CD4-positive, alpha-beta T cell (primary cell): ENCODE results near the gene NME7. TPM values are rescaled to one million over a fixed set of nuclear protein-coding genes. Genes with fewer than 3 reads are reported as not detected.

ENCODE experiments used
- ATAC-seq: fragments of 200-7000 bp; cut with Tn5 transposase; one replicate; pipeline ENCODE4 v1.10.0; 2022; ENCODE audit warnings: mild to moderate bottlenecking; ENCODE audit not compliant: poor library complexity
- CTCF ChIA-PET: fragments of 350-600 bp; sonication (Branson Sonifier 250); formaldehyde crosslinking; loops from one replicate; lab custom pipeline; 2021; ENCODE audit warnings: antibody characterized with exemption, inconsistent platforms; lab: Charles Lee
- POLR2A ChIA-PET: fragments of 350-600 bp; sonication (Branson Sonifier 250); formaldehyde crosslinking; loops from one replicate; lab custom pipeline; 2021; ENCODE audit warnings: antibody characterized with exemption, inconsistent platforms; lab: Charles Lee
- DNase-seq, 14 experiments: peaks; one replicate each; pipeline ENCODE4 v3.0.0-alpha.2; 2013 to 2020; ENCODE audit warnings: mixed read lengths in 2 of 14
- H3K27ac ChIP-seq, 2 donors: one replicate each; pipeline versions ENCODE4 v1.5.1 to v1.7.0; 2013; ENCODE audit warnings: low read length in 2 of 2, low read depth in 1 of 2, mild to moderate bottlenecking in 1 of 2
- H3K27me3 ChIP-seq, 2 experiments: 1 replicate in 1 of 2; 2 replicates in 1 of 2; pipeline versions ENCODE4 v1.6.1 to v1.7.0; 2013; ENCODE audit warnings: low read length in 2 of 2, control low read depth in 1 of 2, mild to moderate bottlenecking in 1 of 2, moderate library complexity in 1 of 2; ENCODE audit not compliant: insufficient read depth in 2 of 2, control insufficient read depth in 1 of 2
- H3K36me3 ChIP-seq: one replicate; pipeline ENCODE4 v1.6.1; 2013; ENCODE audit warnings: low read length, control low read depth; ENCODE audit not compliant: insufficient read depth
- H3K4me1 ChIP-seq: one replicate; pipeline ENCODE4 v1.6.1; 2013; ENCODE audit warnings: low read length, control low read depth; ENCODE audit not compliant: insufficient read depth
- H3K4me3 ChIP-seq: one replicate; pipeline ENCODE4 v1.5.1; 2013; ENCODE audit warnings: mild to moderate bottlenecking, low read length, moderate library complexity
- H3K9me3 ChIP-seq, 2 experiments: 1 replicate in 1 of 2; 2 replicates in 1 of 2; pipeline versions ENCODE4 v1.6.1 to v1.7.0; 2013; ENCODE audit warnings: low read length in 2 of 2, mild to moderate bottlenecking in 2 of 2, control low read depth in 1 of 2, moderate library complexity in 1 of 2; ENCODE audit not compliant: control insufficient read depth in 1 of 2, insufficient read depth in 1 of 2
- H3K27ac Mint-ChIP-seq: one replicate; pipeline ENCODE4 v1.8.0; 2020; ENCODE audit warnings: mixed read lengths
- H3K27me3 Mint-ChIP-seq: one replicate; pipeline ENCODE4 v1.8.0; 2021; ENCODE audit warnings: mixed read lengths
- H3K36me3 Mint-ChIP-seq: one replicate; pipeline ENCODE4 v1.8.0; 2021; ENCODE audit warnings: low read depth, mixed read lengths
- H3K4me1 Mint-ChIP-seq: one replicate; pipeline ENCODE4 v1.8.0; 2021; ENCODE audit warnings: low read depth, mixed read lengths
- H3K4me3 Mint-ChIP-seq: one replicate; pipeline ENCODE4 v1.8.0; 2020; ENCODE audit warnings: mild to moderate bottlenecking, mixed read lengths
- H3K9me3 Mint-ChIP-seq: one replicate; pipeline ENCODE4 v1.8.0; 2020; ENCODE audit warnings: mixed read lengths
- CTCF ChIP-seq: fragments of 200-600 bp; IDR thresholded peaks from one replicate; pipeline ENCODE4 v1.8.0; 2022; ENCODE audit warnings: antibody characterized with exemption, mild to moderate bottlenecking
- intact Hi-C, 2 experiments: fragments of 100-400 bp; cut with DNase I in 1 of 2; cut with micrococcal nuclease in 1 of 2; formaldehyde crosslinking; loops; one replicate each; pipeline versions ENCODE4 v1.15.1 to v1.9.0; 2023 to 2025; cut with DNase I, micrococcal nuclease
- total RNA-seq, 174 experiments: library from RNA in 2 of 174; stranded (reverse) in 2 of 174; gene quantifications; one replicate each; pipeline ENCODE4 v1.2.3 and lab custom pipeline; 2021 to 2026

NME7 gene
- total RNA-seq, 2 experiments from 2014 or later, result 7.2 to 8.3 TPM

- POLR2A ChIA-PET, result no interaction called here
- no peak for TF ChIP-seq CTCF
- Histone ChIP-seq H3K27ac (no peak overlapping the region), H3K4me3 (no peak overlapping the region), H3K4me1 (no peaks in the 10 kb centered on the region), H3K27me3 (no peaks in the 10 kb centered on the region), H3K9me3 (no peaks in the 10 kb centered on the region), H3K36me3 (no peaks in the 10 kb centered on the region)
- CTCF ChIA-PET, result interaction anchor here (1.2 kb wide), 1 partner anchor 15 kb away, joined by 3 read pairs; no protein-coding TSS in a partner anchor
- ATAC-seq (no peak), DNase-seq (no peak)
- no peak overlapping the region for H3K4me3 Mint-ChIP-seq
- no peaks in the 10 kb centered on the region for H3K27me3 Mint-ChIP-seq
- H3K27ac Mint-ChIP-seq, result no peak overlapping the region
- peaks cover 9% of the 10 kb centered on the region for H3K4me1 Mint-ChIP-seq
- H3K36me3 Mint-ChIP-seq, result peaks cover 68% of the 10 kb centered on the region
- H3K9me3 Mint-ChIP-seq, result peaks cover 2% of the 10 kb centered on the region
- intact Hi-C loops, result no loop called here
These were observed 62.2 kb downstream of the NME7 start for GRCh38 chr1:169305356-169305755.

DNA sequence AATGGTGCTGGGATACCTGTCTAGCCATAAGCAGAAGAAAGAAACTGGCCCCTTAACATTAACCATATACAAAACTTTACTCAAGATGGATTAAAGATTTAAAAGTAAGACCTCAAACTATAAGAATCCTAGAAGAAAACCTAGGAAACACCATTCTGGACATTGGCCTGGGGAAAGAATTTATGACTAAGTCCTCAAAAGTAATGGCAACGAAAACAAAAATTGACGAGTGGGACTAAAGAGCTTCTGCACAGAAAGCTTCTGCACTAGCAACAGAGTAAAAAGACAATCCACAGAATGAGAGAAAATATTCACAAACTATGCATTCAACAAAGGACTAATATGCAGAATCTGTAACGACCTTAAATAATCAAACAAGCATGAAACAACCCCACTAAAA lies 66.7 kb downstream of the NME7 start:
- Mint-ChIP-seq H3K36me3 (peaks cover 63% of the 10 kb centered on the region), H3K4me1 (no peaks in the 10 kb centered on the region), H3K4me3 (no peak overlapping the region), H3K27me3 (no peaks in the 10 kb centered on the region), H3K9me3 (no peaks in the 10 kb centered on the region), H3K27ac (no peak overlapping the region)
- Histone ChIP-seq H3K4me1 (no peaks in the 10 kb centered on the region), H3K27me3 (no peaks in the 10 kb centered on the region), H3K27ac (no peak overlapping the region), H3K36me3 (no peaks in the 10 kb centered on the region), H3K4me3 (no peak overlapping the region), H3K9me3 (no peaks in the 10 kb centered on the region)
- ChIA-PET POLR2A (no interaction called here), CTCF (no interaction called here)
- TF ChIP-seq CTCF, result no peak
- DNase-seq (no peak), ATAC-seq (no peak)
- intact Hi-C loops, result no loop called here

GRCh38 chr1:169298441-169298840 lies 69.2 kb downstream of the NME7 start:
- ATAC-seq (no peak), DNase-seq (no peak)
- intact Hi-C loops, result no loop called here
- Mint-ChIP-seq H3K4me1 (no peaks in the 10 kb centered on the region), H3K27me3 (no peaks in the 10 kb centered on the region), H3K27ac (no peak overlapping the region), H3K36me3 (peaks cover 55% of the 10 kb centered on the region), H3K9me3 (no peaks in the 10 kb centered on the region), H3K4me3 (no peak overlapping the region)
- ChIA-PET CTCF (no interaction called here), POLR2A (no interaction called here)
- H3K36me3 ChIP-seq, result no peaks in the 10 kb centered on the region
- H3K4me3 ChIP-seq, result no peak overlapping the region
- H3K27ac ChIP-seq, result no peak overlapping the region
- no peaks in the 10 kb centered on the region for H3K27me3 ChIP-seq
- H3K9me3 ChIP-seq, result no peaks in the 10 kb centered on the region
- no peak for TF ChIP-seq CTCF
- no peaks in the 10 kb centered on the region for H3K4me1 ChIP-seq
